Liver (tissue), 3 donors: ENCODE measurements around the gene AMY2A.
"Not testable (repeated sequence)": the region's sequence is repeated elsewhere in the genome, so short reads cannot be mapped to it uniquely, and the experiment has no call there.

Experiments used
- ATF3 ChIP-seq: IDR thresholded peaks from 2 replicates; pipeline ENCODE4 v1.6.1; 2016; ENCODE audit warnings: antibody characterized with exemption
- CTCF ChIP-seq: fragments of 150-350 bp; IDR thresholded peaks from 2 replicates; pipeline ENCODE4 v1.5.1; 2017; ENCODE audit warnings: improper control_type of control experiment, low read depth, low read length; ENCODE audit not compliant: missing input control
- FOXA1 ChIP-seq: IDR thresholded peaks from 2 replicates; pipeline ENCODE4 v1.6.1; 2016; ENCODE audit warnings: antibody characterized with exemption
- GABPA ChIP-seq, 2 donors: IDR thresholded peaks in 1 of 2; conservative IDR thresholded peaks in 1 of 2; 2 replicates each; pipeline ENCODE4 v1.6.1; 2016; ENCODE audit warnings: antibody characterized with exemption in 2 of 2, mild to moderate bottlenecking in 1 of 2, moderate library complexity in 1 of 2
- JUND ChIP-seq, 2 donors: IDR thresholded peaks; 2 replicates each; pipeline ENCODE4 v1.6.1; 2016; ENCODE audit warnings: antibody characterized with exemption in 2 of 2
- MAX ChIP-seq: IDR thresholded peaks from 2 replicates; pipeline ENCODE4 v1.6.1; 2016; ENCODE audit warnings: antibody characterized with exemption
- RAD21 ChIP-seq, 2 donors: IDR thresholded peaks; 2 replicates each; pipeline ENCODE4 v1.6.1; 2016; ENCODE audit warnings: antibody characterized with exemption in 2 of 2, mild to moderate bottlenecking in 2 of 2
- REST ChIP-seq: IDR thresholded peaks from 2 replicates; pipeline ENCODE4 v1.6.1; 2016; ENCODE audit warnings: antibody characterized with exemption, mild to moderate bottlenecking
- SP1 ChIP-seq: IDR thresholded peaks from 2 replicates; pipeline ENCODE4 v1.6.1; 2018; ENCODE audit warnings: antibody characterized with exemption, mild to moderate bottlenecking
- YY1 ChIP-seq: IDR thresholded peaks from 2 replicates; pipeline ENCODE4 v1.6.1; 2016; ENCODE audit warnings: antibody characterized with exemption, mild to moderate bottlenecking
- ZBTB33 ChIP-seq: IDR thresholded peaks from 2 replicates; pipeline ENCODE4 v1.6.1; 2016; ENCODE audit warnings: antibody characterized with exemption
- donor health status: healthy.
- donor health status: healthy.

- TF ChIP-seq JUND (IDR thresholded peaks at IDR 0.05); REST; SP1; CTCF; ZBTB33; YY1; ATF3; GABPA (IDR thresholded peaks at IDR 0.05 in 1 of 2, conservative IDR thresholded peaks at IDR 0.05 in 1 of 2); MAX; FOXA1; RAD21 (IDR thresholded peaks at IDR 0.05): not testable (repeated sequence)
Observed at GRCh38 chr1:103641194-103641593, 24.0 kb downstream of the AMY2A start.
